Fibroblast of the aortic adventitia (primary cell): ENCODE data around the gene TPST2. TPM values are rescaled to one million over a fixed set of nuclear protein-coding genes. Genes with fewer than 3 reads are reported as not detected.

ENCODE experiments used
- DNase-seq: peaks from one replicate; pipeline ENCODE4 v3.0.0-alpha.2; 2010; ENCODE audit warnings: low read depth
- H3K4me3 ChIP-seq: 2 replicates; pipeline ENCODE4 v1.5.1; 2011; ENCODE audit warnings: low read depth, mild to moderate bottlenecking, control low read depth, low read length, moderate library complexity
- CTCF ChIP-seq: IDR thresholded peaks from 2 replicates; pipeline ENCODE4 v1.5.1; 2011; ENCODE audit warnings: mild to moderate bottlenecking, low read length, control low read depth, inconsistent platforms; ENCODE audit not compliant: insufficient read depth
- total RNA-seq: library from RNA; depleted of rRNA; stranded (reverse); fragments of >200 nt; gene quantifications from 2 replicates; pipeline ENCODE4 v1.2.3, GENCODE V29; 2012; ENCODE audit warnings: low replicate concordance

Gene TPST2
- total RNA-seq: 15.5 and 48.1 TPM in 2 replicates

GRCh38 chr22:26589845-26590736, at the start of gene TPST2:
TPST2 (minus strand) TSS chr22:26590132; CDS start chr22:26541630, 48,502 bp downstream.
- peak within 1 kb of the TSS; percentile 79 for H3K4me3 ChIP-seq
- DNase-seq: peak; percentile 56
- no peak for TF ChIP-seq CTCF

- no peak overlapping the region for H3K4me3 ChIP-seq
- TF ChIP-seq CTCF: no peak
- DNase-seq: no peak
Observed at GRCh38 chr22:26636296-26636695, 46.4 kb upstream of the TPST2 start.

GRCh38 chr22:26635117-26635516, 45.2 kb upstream of the TPST2 start:
- DNase-seq: no peak
- no peak overlapping the region for H3K4me3 ChIP-seq
- no peak for TF ChIP-seq CTCF

GRCh38 chr22:26634189-26634588, 44.3 kb upstream of the TPST2 start:
- DNase-seq: no peak
- TF ChIP-seq CTCF: no peak
- H3K4me3 ChIP-seq: no peak overlapping the region

- no peak for DNase-seq
- no peak overlapping the region for H3K4me3 ChIP-seq
Observed at GRCh38 chr22:26632422-26633155, 42.7 kb upstream of the TPST2 start.

GRCh38 chr22:26631282-26631681, 41.4 kb upstream of the TPST2 start:
- DNase-seq: no peak
- no peak for TF ChIP-seq CTCF

More at GRCh38 chr22:26632422-26633155, 42.7 kb upstream of the TPST2 start:
- TF ChIP-seq CTCF: no peak

More at GRCh38 chr22:26631282-26631681, 41.4 kb upstream of the TPST2 start:
- no peak overlapping the region for H3K4me3 ChIP-seq
